GM10266 (cell line): ENCODE measurements around the gene COX7B2.

Experiments used
- DNase-seq: peaks from one replicate; pipeline ENCODE4 v3.0.0; 2012; ENCODE audit errors: extremely low spot score
- TF ChIP-seq, protein P1 (sequence below): IDR thresholded peaks from 2 replicates; pipeline ENCODE4 v1.5.1; 2012; ENCODE audit warnings: mild to moderate bottlenecking, low read depth; ENCODE audit not compliant: control insufficient read depth, insufficient read depth; ENCODE audit errors: missing control alignments

Gene COX7B2

DNA sequence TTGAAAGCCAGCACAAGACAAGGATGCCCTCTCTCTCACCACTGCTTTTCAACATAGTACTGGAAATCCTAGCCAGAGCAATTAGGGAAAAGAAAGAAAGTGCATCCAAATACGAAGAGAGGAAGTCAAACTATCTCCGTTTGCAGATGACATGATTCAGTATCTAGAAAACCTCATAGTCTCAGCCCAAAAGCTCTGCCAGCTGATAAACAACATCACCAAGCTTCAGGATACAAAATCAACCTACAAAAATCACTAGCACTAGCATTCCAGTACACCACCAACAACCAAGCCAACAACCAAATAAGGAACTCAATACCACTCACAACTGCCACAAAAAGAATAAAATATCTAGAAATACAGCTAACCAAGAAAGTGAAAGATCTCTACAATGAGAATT lies 38.6 kb downstream of the COX7B2 start:
- TF ChIP-seq, protein P1, sequence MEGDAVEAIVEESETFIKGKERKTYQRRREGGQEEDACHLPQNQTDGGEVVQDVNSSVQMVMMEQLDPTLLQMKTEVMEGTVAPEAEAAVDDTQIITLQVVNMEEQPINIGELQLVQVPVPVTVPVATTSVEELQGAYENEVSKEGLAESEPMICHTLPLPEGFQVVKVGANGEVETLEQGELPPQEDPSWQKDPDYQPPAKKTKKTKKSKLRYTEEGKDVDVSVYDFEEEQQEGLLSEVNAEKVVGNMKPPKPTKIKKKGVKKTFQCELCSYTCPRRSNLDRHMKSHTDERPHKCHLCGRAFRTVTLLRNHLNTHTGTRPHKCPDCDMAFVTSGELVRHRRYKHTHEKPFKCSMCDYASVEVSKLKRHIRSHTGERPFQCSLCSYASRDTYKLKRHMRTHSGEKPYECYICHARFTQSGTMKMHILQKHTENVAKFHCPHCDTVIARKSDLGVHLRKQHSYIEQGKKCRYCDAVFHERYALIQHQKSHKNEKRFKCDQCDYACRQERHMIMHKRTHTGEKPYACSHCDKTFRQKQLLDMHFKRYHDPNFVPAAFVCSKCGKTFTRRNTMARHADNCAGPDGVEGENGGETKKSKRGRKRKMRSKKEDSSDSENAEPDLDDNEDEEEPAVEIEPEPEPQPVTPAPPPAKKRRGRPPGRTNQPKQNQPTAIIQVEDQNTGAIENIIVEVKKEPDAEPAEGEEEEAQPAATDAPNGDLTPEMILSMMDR, result no peak
- no peak for DNase-seq

DNA sequence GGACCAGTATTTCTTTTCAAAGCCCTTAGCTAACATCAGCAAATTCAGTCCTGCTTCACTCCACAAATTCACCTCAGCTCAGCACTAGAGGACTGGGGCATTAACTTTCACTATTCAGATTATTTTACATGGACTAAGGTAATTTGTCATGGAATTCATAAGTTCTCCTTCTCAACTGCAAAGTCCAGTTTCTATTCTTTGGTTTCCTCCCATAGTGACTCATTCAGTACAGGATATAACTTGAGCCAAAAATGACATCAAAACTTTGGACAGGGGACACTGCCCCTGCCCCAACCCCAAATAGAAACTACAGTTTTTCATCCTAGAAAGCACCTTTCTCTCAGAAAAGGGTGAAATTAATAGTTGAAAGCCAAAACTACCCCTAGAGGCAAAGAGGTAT lies 52.7 kb downstream of the COX7B2 start:
- no peak for DNase-seq

DNA sequence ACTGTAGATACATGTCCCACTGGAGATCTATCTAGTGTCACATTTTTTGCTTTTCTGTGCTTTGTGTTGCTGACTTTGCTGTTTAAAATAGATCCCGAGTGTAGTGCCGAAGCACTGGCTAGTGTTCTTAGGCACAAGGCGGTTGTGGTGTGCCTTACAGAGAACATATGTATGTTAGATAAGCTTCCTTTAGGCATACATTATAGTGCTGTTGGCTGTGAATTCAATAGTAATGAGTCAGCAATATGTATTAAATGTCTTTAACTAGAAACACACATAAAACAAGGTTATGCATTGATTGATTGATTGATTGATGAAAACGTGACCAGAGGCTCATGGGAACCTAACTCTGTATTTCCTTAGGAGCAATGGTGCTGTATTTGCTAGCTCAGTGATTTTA lies 56.2 kb downstream of the COX7B2 start:
- DNase-seq, result no peak
- TF ChIP-seq, protein P1, result no peak

More for the DNA sequence above, 52.7 kb downstream of the COX7B2 start:
- TF ChIP-seq, protein P1, result no peak

DNA sequence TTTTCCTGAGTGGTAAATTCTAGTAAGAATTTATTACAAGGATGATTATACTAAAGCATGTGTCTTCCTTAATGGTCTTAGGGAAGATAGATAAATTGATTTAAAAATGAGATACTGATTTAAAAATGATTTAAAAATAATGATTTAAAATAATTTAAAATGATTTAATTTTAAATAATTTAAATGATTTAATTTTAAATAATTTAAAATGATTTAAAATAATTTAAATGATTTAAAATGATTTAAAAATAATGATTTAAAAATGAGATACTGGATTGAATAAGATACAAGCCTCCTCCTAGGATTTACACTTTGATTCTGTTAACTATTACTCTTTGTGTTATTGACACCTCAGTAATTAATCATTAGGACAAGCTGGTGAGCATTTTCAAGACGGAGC lies 59.0 kb downstream of the COX7B2 start:
- TF ChIP-seq, protein P1, result no peak
- no peak for DNase-seq

DNA sequence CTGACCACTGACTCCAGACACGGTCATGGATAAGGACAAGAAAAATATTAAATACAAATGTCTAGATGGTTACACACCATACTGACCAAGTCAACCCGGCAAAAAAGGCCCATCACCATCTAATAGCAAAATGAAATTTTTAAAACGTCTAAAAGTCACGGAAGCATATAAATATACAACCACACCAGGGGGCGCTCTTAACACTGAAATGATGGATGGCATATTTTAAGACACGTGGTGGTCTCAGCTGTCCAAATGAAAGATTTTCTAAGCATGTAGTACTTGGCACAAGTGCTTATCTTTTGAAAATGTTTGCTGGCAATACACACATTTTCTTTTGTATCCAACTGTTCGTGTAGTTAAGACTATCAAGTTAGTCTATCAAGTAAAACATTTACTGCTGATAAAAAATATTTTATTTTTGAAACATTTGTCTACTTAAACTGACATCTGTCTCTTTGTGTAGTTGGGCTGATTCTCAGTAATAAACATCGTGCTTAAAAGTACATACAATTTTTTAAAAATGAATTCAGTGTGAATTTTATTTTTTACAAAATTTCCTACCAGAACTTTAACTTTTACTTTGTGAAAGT lies 64.6 kb downstream of the COX7B2 start:
- DNase-seq, result peak; percentile 36
- TF ChIP-seq, protein P1, result peak; percentile 64

DNA sequence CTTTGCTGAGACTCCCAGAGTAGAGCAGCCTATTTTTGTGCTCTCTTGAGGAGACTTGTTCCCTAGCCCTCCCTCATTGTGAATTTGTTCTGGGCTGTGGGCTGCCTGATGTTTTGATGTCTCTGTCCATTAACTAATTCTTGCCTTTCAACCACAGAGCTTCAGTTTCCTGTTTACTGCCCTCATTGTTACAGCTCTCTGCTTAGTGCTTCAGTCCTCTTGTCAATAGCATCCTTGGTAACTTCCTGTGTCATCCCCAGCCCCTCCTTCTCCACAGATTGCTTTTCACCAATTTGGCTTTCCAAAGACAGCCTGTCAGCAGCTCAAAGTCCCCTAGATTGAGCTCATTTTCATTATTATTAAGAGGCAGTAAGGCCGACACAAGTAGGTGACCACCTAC lies 69.9 kb downstream of the COX7B2 start:
- peak; percentile 28 for DNase-seq
- TF ChIP-seq, protein P1, result no peak

DNA sequence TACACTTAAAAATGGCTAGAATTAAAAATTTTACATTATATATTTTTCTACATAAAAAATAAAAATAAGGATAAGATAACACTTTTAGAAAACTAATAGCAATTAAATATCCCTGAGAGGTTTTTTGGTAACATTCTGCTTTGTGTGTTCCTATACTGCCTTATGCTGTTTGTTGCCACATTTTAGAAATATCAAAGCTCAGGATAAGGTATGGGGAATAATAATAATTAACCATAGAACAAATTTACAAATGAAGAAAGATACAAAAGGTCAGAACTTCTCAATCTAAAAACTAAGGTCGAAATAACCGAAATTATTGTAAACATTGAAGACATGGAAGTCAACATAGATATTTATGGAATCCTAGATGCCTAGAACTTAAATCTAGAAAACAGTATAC lies 71.4 kb downstream of the COX7B2 start:
- TF ChIP-seq, protein P1, result no peak

More for the DNA sequence above, 71.4 kb downstream of the COX7B2 start:
- DNase-seq, result no peak
